ENCODE results near the gene FGD5.

DNA sequence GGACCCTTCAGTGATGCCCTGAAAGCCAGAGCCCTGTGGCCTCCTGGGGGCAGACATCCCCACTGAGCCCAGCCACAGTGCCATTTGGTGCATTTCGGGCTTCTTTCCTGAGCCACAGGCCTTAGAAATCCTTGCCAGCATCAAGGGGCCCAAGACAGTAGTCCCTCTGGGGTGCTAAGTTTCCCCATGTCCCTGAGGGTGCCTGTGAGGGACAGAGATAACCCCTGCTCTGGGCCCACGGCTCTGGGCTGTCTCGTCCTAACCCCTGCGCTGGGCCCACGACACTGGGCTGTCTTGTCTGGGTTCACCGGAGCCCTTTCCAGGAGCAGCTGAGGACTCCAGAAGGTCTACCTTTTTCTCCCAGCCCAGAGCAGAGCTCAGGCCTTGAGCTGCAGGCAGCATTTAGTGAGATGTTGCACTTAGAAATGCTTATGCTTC lies 45.1 kb upstream of the FGD5 start:
- TF ChIP-seq NUFIP1 (IDR thresholded peaks at IDR 0.05; ENCODE audit: partially characterized antibody) (no peak), PTTG1 (tag; IDR thresholded peaks at IDR 0.05; ENCODE audit: low read depth) (no peak)

Data from K562 (cell line).